Hepatocyte (in vitro differentiated cells): ENCODE measurements around the gene ZBTB21. TPM values are rescaled to one million over a fixed set of nuclear protein-coding genes. Genes with fewer than 3 reads are reported as not detected.

Source experiments
- DNase-seq: peaks from one replicate; pipeline ENCODE4 v3.0.0-alpha.2; 2016; ENCODE audit warnings: low spot score
- H2AFZ ChIP-seq: fragments of 200-600 bp; sonication (generic); 2 replicates; pipeline ENCODE4 v1.6.0; 2016; ENCODE audit warnings: antibody characterized with exemption, mild to moderate bottlenecking
- H3K27ac ChIP-seq: fragments of 200-600 bp; sonication (generic); 2 replicates; pipeline ENCODE4 v1.5.1; 2016; ENCODE audit warnings: mild to moderate bottlenecking
- H3K27me3 ChIP-seq: fragments of 200-600 bp; sonication (generic); 2 replicates; pipeline ENCODE4 v1.6.1; 2016
- H3K36me3 ChIP-seq: fragments of 200-600 bp; sonication (generic); replicated peaks from 2 replicates; pipeline ENCODE4 v1.5.1; 2016; ENCODE audit warnings: low read depth; ENCODE audit not compliant: insufficient read depth
- H3K4me1 ChIP-seq: fragments of 200-600 bp; sonication (generic); 2 replicates; pipeline ENCODE4 v1.5.1; 2016; ENCODE audit warnings: mild to moderate bottlenecking, moderate library complexity; ENCODE audit not compliant: insufficient read depth
- H3K4me2 ChIP-seq: fragments of 200-600 bp; sonication (generic); 2 replicates; pipeline ENCODE4 v1.6.0; 2016
- H3K4me3 ChIP-seq: fragments of 200-600 bp; sonication (generic); 2 replicates; pipeline ENCODE4 v1.5.1; 2016; ENCODE audit warnings: mild to moderate bottlenecking
- H3K79me2 ChIP-seq: fragments of 200-600 bp; sonication (generic); 2 replicates; pipeline ENCODE4 v1.6.0; 2017; ENCODE audit warnings: mild to moderate bottlenecking
- H3K9me2 ChIP-seq: fragments of 200-600 bp; sonication (generic); replicated peaks from 2 replicates; pipeline ENCODE4 v1.6.0; 2017; ENCODE audit warnings: mild to moderate bottlenecking; ENCODE audit not compliant: insufficient read depth
- H3K9me3 ChIP-seq: fragments of 200-600 bp; sonication (generic); 2 replicates; pipeline ENCODE4 v1.5.1; 2016; ENCODE audit warnings: low read depth, mild to moderate bottlenecking
- H4K20me1 ChIP-seq: fragments of 200-600 bp; sonication (generic); 2 replicates; pipeline ENCODE4 v1.6.0; 2016; ENCODE audit warnings: mild to moderate bottlenecking; ENCODE audit not compliant: insufficient read depth, poor library complexity, severe bottlenecking
- CTCF ChIP-seq: fragments of 200-600 bp; sonication (generic); IDR thresholded peaks from 2 replicates; pipeline ENCODE4 v1.5.1; 2016; ENCODE audit warnings: antibody characterized with exemption, mild to moderate bottlenecking; ENCODE audit not compliant: poor library complexity
- EZH2 ChIP-seq: fragments of 200-600 bp; sonication (generic); IDR thresholded peaks from 2 replicates; pipeline ENCODE4 v1.6.1; 2016; ENCODE audit warnings: antibody characterized with exemption, mild to moderate bottlenecking, borderline replicate concordance
- EZH2phosphoT487 ChIP-seq: fragments of 200-600 bp; sonication (generic); IDR thresholded peaks from one replicate; pipeline ENCODE4 v1.6.1; 2018; ENCODE audit warnings: antibody characterized with exemption, mild to moderate bottlenecking, low read depth, moderate library complexity; ENCODE audit not compliant: unreplicated experiment, severe bottlenecking
- WGBS: methylation state at CpG from one replicate; pipeline ENCODE4 v1.1.6; 2016; ENCODE audit warnings: low lambda C conversion rate; ENCODE audit errors: missing lambda C conversion rate; 5-methylcytosine and 5-hydroxymethylcytosine counted together
- polyA plus RNA-seq: library from polyadenylated mRNA; unstranded; fragments of >200 nt; fragmentation: Nextera tagmentation; extraction: Ambion mirVana; gene quantifications from 2 replicates; pipeline ENCODE4 v1.2.1, GENCODE V29; 2016
- total RNA-seq: library from RNA; depleted of rRNA; stranded (reverse); fragments of >200 nt; gene quantifications from 2 replicates; pipeline ENCODE4 v1.2.3, GENCODE V29; 2014

Gene ZBTB21
- total and polyA plus RNA-seq, 2 experiments from 2014 or later, result 6.0 to 21.5 TPM

- WGBS, result 96% methylated on average over 6 of the region's 6 CpGs
- H3K36me3 ChIP-seq, result no peaks in the 10 kb centered on the region
- peaks cover 10% of the 10 kb centered on the region for H4K20me1 ChIP-seq
- H3K9me2 ChIP-seq, result no peaks in the 10 kb centered on the region
- H3K27me3 ChIP-seq, result no peaks in the 10 kb centered on the region
- H3K79me2 ChIP-seq, result peaks cover 55% of the 10 kb centered on the region
- no peaks in the 10 kb centered on the region for H3K9me3 ChIP-seq
- no peak overlapping the region for H3K4me3 ChIP-seq
- no peaks in the 10 kb centered on the region for H3K4me1 ChIP-seq
- TF ChIP-seq EZH2 (no peak), CTCF (no peak), EZH2phosphoT487 (no peak)
- no peak overlapping the region for H3K4me2 ChIP-seq
- H3K27ac ChIP-seq, result no peak overlapping the region
- DNase-seq, result no peak
- no peak overlapping the region for H2AFZ ChIP-seq
Measured at GRCh38 chr21:42007356-42007940, 2.7 kb downstream of the ZBTB21 start.

GRCh38 chr21:42006765-42007164 lies 3.4 kb downstream of the ZBTB21 start:
- peaks cover 10% of the 10 kb centered on the region for H4K20me1 ChIP-seq
- H3K9me2 ChIP-seq, result no peaks in the 10 kb centered on the region
- DNase-seq, result no peak
- peaks cover 57% of the 10 kb centered on the region for H3K79me2 ChIP-seq
- no peaks in the 10 kb centered on the region for H3K36me3 ChIP-seq
- H3K4me3 ChIP-seq, result no peak overlapping the region
- no peak overlapping the region for H3K4me2 ChIP-seq
- H2AFZ ChIP-seq, result no peak overlapping the region
- TF ChIP-seq EZH2 (no peak), CTCF (no peak), EZH2phosphoT487 (no peak)
- 100% methylated on average over 1 of the region's 1 CpG for WGBS
- no peaks in the 10 kb centered on the region for H3K9me3 ChIP-seq
- no peaks in the 10 kb centered on the region for H3K27me3 ChIP-seq
- H3K4me1 ChIP-seq, result no peaks in the 10 kb centered on the region
- H3K27ac ChIP-seq, result no peak overlapping the region

GRCh38 chr21:42004406-42005199 lies 5.6 kb downstream of the ZBTB21 start:
- no peaks in the 10 kb centered on the region for H3K36me3 ChIP-seq
- no peak for DNase-seq
- H4K20me1 ChIP-seq, result peaks cover 10% of the 10 kb centered on the region
- no peak overlapping the region for H3K27ac ChIP-seq
- peaks cover 73% of the 10 kb centered on the region for H3K79me2 ChIP-seq
- H3K4me2 ChIP-seq, result no peak overlapping the region
- H3K4me3 ChIP-seq, result no peak overlapping the region
- TF ChIP-seq EZH2phosphoT487 (no peak), EZH2 (no peak), CTCF (no peak)
- no peaks in the 10 kb centered on the region for H3K9me3 ChIP-seq
- H3K9me2 ChIP-seq, result no peaks in the 10 kb centered on the region
- H2AFZ ChIP-seq, result no peak overlapping the region
- H3K27me3 ChIP-seq, result no peaks in the 10 kb centered on the region
- 79% methylated on average over 5 of the region's 5 CpGs for WGBS
- no peaks in the 10 kb centered on the region for H3K4me1 ChIP-seq
